ENCODE results near the gene TRAPPC14. TPM values are rescaled to one million over a fixed set of nuclear protein-coding genes. Genes with fewer than 3 reads are reported as not detected.
"Not testable (repeated sequence)": the region's sequence is repeated elsewhere in the genome, so short reads cannot be mapped to it uniquely, and the experiment has no call there.

Gene TRAPPC14
- total RNA-seq, 2 donors from 2014 or later = 46.2 to 52.7 TPM

DNA sequence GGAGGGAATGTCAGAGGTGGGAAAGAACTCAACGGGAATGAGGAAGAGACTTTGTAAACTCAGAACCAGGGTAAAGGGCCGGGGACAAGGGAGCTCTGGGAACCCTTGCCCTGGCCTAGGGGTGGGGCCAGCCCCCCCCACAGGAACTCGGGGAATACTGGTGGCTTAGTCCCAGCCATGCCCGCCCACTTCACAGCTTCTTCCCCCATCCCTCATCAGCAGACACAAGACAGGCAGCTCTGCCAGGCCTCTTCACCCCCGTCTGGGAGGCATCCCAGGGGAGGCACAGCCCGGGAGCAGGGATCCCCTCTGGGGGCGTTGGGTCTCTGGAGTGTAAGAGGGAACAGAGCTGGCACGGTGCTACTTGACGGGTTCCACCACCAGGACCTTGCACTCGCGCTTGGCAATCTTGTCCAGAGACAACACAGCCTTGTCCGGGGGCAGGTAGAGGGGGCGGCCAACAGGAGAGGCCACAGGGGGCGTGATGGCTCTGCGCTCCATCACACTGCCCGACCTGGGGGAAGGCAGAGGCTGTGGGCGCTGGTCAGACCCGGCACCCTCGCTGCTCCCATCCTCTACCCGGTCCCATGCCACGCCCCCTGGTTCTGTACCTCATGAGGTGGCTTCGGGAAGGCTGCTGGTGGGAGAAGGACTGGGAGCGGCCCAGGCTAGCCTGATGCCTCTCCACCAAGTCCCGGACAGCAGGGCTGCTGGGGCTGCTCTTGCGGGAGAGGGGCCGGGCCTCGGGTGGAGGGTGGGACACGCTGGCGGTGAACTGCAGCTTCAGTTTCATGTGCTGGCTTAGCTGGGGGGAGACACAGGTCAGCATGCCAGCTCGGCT, 3.7 kb downstream of the TRAPPC14 start:
- ATAC-seq = no peak
- Mint-ChIP-seq H3K27ac (no peak overlapping the region), H3K9me3 (no peaks in the 10 kb centered on the region), H3K4me1 (ENCODE audit: low read depth in 2 of 2) (peaks cover 23% of the 10 kb centered on the region in 2 donors), H3K27me3 (no peaks in the 10 kb centered on the region), H3K4me3 (no peak overlapping the region), H3K36me3 (peaks cover 16% of the 10 kb centered on the region)
- no peak for DNase-seq (ENCODE audit: low spot score)

DNA sequence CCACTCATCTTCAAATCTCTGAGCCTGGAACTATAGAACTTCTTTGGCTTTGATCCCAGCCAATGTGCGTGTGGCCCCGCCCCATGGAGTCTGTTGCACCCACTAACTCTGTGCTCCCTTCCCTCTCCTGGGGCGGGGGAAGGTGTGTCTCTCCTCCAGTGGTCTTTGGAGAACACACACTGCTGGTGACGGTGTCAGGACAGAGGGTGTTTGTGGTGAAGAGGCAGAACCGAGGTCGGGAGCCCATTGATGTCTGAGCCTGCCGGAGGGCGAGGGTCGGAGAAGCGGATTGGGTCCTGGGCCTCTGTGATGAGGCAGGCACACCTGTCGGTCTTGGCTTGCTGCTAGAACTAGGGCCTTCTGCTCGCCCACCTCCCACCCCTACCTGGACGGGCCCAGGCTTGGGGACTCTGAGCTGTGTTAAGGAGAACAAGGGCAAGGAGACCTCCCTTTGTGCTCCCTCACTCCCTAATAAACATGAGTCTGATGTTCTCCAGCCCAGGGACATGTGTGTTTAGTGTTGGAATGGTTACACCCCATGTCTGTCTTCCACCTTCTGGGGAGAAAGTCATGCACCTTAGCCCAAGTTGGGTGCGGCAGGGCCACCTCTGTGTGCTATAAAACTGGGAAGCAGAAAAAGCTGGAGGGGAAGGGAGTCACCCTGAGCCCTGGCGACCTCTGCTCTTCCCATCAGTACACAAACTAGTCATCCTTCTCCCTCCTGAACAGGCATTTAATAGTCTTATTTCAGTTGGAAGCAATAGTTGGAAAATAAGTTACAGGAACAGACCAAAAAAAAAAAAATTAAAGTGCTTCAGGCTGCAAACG, 4.6 kb downstream of the TRAPPC14 start:
- H3K27me3 Mint-ChIP-seq = no peaks in the 10 kb centered on the region
- no peaks in the 10 kb centered on the region for H3K9me3 Mint-ChIP-seq
- ATAC-seq (no peak), DNase-seq (ENCODE audit: low spot score) (no peak)
- H3K36me3 Mint-ChIP-seq = peaks cover 16% of the 10 kb centered on the region
- H3K4me3 Mint-ChIP-seq = no peak overlapping the region
- peak overlapping the region in 1 of 2 donors; percentile 41 for H3K27ac Mint-ChIP-seq
- H3K4me1 Mint-ChIP-seq (ENCODE audit: low read depth in 2 of 2) = peaks cover 23 to 24% of the 10 kb centered on the region in 2 donors

DNA sequence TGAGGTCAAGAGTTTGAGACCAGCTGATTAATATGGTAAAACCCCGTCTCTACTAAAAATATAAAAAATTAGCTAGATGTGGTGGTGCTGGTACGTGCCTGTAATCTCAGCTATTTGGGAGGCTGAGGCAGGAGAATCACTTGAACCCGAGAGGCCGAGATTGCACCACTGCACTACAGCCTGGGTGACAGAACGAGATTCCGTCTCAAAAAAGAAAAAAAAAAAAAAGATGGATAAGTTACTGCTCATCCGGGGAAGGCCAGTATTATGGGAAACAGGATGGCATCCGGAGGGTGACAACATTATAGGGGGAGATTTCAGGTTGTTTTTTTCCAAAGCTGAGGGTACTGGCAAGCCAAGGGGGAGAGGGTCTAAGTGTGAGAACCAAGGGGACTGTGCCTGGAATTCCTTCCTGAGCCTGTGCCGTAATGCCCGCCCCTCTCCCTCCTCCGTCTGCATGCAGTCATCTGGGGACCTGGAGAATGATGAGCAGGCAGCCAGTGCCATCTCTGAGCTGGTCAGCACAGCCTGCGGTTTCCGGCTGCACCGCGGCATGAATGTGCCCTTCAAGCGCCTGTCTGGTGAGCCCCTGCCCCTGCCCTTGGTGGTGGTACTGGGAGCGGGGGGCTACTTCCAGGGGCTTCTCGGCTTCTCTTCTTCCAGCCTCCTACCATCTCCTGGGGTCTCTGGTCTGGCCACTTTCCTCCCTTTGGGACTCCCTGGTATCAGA, 5.4 kb downstream of the TRAPPC14 start:
- no peaks in the 10 kb centered on the region for H3K27me3 Mint-ChIP-seq
- DNase-seq (ENCODE audit: low spot score) (no peak), ATAC-seq (no peak)
- peaks cover 30 to 32% of the 10 kb centered on the region in 2 donors for H3K4me1 Mint-ChIP-seq (ENCODE audit: low read depth in 2 of 2)
- H3K9me3 Mint-ChIP-seq = no peaks in the 10 kb centered on the region
- peak overlapping the region in 1 of 2 donors; percentile 54 for H3K27ac Mint-ChIP-seq
- no peak overlapping the region for H3K4me3 Mint-ChIP-seq
- peaks cover 16% of the 10 kb centered on the region for H3K36me3 Mint-ChIP-seq

DNA sequence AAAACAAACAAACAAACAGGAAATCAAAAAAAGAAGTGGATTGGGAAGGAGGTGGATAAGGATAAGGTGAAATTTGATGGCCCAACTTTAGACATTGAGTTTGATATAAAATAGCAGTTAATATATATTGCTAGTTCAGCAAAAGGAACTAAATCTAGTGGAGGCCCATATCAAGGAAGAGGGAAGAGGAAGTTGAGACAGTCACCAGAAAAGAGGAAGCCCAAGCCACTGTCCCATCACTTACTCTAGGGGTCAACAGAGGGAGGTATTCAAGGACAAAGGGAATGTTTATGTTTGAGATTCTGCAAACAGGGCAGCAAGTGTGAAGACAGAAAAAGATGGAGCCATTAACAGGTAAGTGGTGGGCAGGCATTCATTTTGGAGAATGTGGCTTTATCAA, 6.1 kb downstream of the TRAPPC14 start:
- DNase-seq (ENCODE audit: low spot score) (no peak), ATAC-seq (no peak)
- H3K4me3 Mint-ChIP-seq = no peak overlapping the region
- H3K27me3 Mint-ChIP-seq = no peaks in the 10 kb centered on the region
- no peaks in the 10 kb centered on the region for H3K9me3 Mint-ChIP-seq
- peaks cover 16% of the 10 kb centered on the region for H3K36me3 Mint-ChIP-seq
- peaks cover 27 to 28% of the 10 kb centered on the region in 2 donors for H3K4me1 Mint-ChIP-seq (ENCODE audit: low read depth in 2 of 2)
- peak overlapping the region; percentile 54 to 57 for H3K27ac Mint-ChIP-seq

DNA sequence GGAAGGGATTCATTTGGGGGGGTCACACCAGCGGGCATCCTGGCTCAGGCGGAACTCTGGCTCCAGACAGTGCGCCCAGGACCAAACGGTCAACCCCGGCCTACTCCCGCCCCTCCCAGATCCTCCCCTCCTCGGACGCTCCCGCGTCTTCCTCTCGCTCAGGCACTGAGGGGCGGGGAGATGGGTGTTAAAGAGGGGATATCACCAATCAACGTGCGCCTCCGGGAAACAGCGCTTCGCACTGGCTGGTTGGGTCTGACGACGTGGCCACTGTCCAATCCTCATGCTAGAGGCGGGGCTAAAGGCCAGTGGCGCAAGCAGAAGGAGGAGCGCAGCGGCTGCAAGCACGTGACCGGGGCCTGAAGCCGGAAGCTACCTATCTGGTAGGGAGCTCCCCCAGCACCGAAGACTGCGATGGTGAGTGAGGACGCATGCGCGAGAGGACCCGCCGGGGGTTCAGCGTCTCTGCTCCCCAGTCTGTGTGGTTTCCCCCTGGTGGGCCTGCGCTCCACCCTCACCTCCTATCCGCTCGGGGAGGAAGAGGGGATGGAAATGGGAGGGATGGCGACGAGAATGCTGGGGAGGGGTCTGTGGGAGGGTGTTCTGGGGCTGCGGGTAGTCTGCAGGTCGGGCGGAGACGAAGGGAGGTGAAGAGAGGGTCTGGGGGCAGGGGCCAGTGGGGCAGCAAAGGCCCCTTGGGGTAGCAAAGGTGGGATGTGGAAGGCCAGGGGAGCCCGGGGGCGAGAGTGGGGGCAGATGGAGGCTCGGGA, 9.8 kb downstream of the TRAPPC14 start, which contains the start of gene LAMTOR4:
LAMTOR4 (plus strand) TSS at position 360 of the 770 bp plus-strand sequence; CDS start at position 415, 55 bp downstream.
- H3K4me3 Mint-ChIP-seq = peak within 1 kb of the TSS; percentile 96
- H3K9me3 Mint-ChIP-seq = no peaks in the 10 kb centered on the region
- H3K36me3 Mint-ChIP-seq = peaks cover 16% of the 10 kb centered on the region
- H3K4me1 Mint-ChIP-seq (ENCODE audit: low read depth in 2 of 2) = peaks cover 24 to 25% of the 10 kb centered on the region in 2 donors
- ATAC-seq = peak; percentile 100
- peak; percentile 99 for DNase-seq (ENCODE audit: low spot score)
- no peaks in the 10 kb centered on the region for H3K27me3 Mint-ChIP-seq
- H3K27ac Mint-ChIP-seq = peak within 1 kb of the TSS; percentile 90 to 97

DNA sequence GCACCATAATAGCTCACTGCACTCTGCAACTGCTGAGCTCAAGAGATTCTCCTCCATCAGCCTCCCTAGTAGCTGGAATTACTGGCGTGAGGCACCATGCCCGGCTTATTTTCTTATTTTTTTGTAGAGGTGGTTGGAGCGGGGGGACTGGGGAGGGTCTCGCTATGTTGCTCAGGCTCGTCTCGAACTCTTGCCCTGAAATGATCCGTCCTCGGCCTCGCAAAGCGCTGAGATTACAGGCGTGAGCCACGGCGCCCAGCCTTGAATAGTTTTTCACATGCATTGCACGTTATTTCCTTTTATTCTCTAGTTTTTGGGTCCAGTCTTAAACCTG, 10.3 kb downstream of the TRAPPC14 start:
- H3K9me3 Mint-ChIP-seq = no peaks in the 10 kb centered on the region
- ATAC-seq = no peak
- peaks cover 16% of the 10 kb centered on the region for H3K36me3 Mint-ChIP-seq
- H3K4me1 Mint-ChIP-seq (ENCODE audit: low read depth in 2 of 2) = peaks cover 21 to 25% of the 10 kb centered on the region in 2 donors
- H3K27ac Mint-ChIP-seq = peak overlapping the region; percentile 90 to 97
- DNase-seq (ENCODE audit: low spot score) = no peak
- H3K4me3 Mint-ChIP-seq = peak overlapping the region; percentile 96
- no peaks in the 10 kb centered on the region for H3K27me3 Mint-ChIP-seq

DNA sequence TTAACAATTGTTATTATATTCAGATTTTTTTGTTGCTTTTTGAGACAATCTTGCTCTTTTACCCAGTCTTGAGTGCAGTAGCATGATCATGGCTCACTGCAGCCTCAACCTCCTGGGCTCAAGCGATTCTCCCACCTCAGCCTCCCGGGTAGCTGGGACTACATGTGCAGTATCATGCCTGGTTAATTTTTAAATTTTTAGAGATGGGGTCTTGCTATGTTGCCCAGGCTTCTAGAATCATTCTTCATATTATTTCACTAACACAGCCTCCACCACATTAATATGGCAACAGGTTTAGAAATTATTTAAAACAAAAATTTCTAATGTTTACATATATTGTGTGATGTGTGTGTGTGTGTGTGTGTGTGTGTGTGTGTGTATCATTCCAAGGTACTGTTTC, 11.2 kb downstream of the TRAPPC14 start:
- H3K27ac Mint-ChIP-seq = no peak overlapping the region
- no peaks in the 10 kb centered on the region for H3K9me3 Mint-ChIP-seq
- ATAC-seq (no peak), DNase-seq (ENCODE audit: low spot score) (no peak)
- no peaks in the 10 kb centered on the region for H3K27me3 Mint-ChIP-seq
- peaks cover 11% of the 10 kb centered on the region for H3K36me3 Mint-ChIP-seq
- no peak overlapping the region for H3K4me3 Mint-ChIP-seq
- peaks cover 17 to 20% of the 10 kb centered on the region in 2 donors for H3K4me1 Mint-ChIP-seq (ENCODE audit: low read depth in 2 of 2)

DNA sequence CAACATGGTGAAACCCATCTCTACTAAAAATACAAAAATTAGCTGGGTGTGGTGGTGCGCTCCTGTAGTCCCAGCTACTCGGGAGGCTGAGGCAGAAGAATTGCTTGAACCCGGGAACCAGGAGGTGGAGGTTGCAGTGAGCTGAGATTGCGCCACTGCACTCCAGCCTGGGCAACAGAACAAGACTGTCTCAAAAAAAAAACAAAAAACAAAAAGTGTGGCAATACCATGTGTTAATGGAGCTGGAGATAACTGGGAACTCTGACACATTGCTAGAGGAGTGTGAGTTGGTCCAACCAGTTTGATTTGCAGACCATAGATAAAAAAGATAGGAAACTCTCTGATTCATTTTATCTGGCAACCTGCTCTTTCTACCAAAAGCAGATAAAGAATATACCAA, 12.2 kb downstream of the TRAPPC14 start:
- peaks cover 20 to 22% of the 10 kb centered on the region in 2 donors for H3K4me1 Mint-ChIP-seq (ENCODE audit: low read depth in 2 of 2)
- not testable (repeated sequence) for H3K9me3 Mint-ChIP-seq; H3K27me3 Mint-ChIP-seq; H3K36me3 Mint-ChIP-seq; DNase-seq (ENCODE audit: low spot score); ATAC-seq; H3K4me3 Mint-ChIP-seq; H3K27ac Mint-ChIP-seq

DNA sequence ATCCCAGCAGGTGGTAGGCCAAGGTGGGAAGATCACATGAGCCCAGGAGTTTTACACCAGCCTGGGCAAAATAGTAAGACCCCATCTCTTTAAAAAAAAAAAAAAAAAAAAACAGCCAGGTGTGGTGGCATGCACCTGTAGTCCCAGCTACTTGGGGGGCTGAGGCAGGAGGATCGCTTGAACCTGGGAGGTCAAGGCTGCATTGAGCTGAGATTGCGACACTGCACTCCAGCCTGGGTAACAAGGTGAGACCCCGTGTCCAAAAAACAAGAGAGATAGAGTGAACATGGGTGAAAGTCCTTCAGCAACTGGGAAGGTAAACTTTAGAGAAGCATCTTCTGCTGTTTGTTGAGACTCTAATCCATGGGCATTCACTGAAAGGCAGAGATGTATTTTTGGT, 16.1 kb downstream of the TRAPPC14 start:
- ATAC-seq (no peak), DNase-seq (ENCODE audit: low spot score) (no peak)
- H3K27ac Mint-ChIP-seq = no peak overlapping the region
- H3K36me3 Mint-ChIP-seq = no peaks in the 10 kb centered on the region
- no peak overlapping the region for H3K4me3 Mint-ChIP-seq
- peaks cover 9 to 13% of the 10 kb centered on the region in 2 donors for H3K4me1 Mint-ChIP-seq (ENCODE audit: low read depth in 2 of 2)
- peaks cover 0 to 3% of the 10 kb centered on the region in 2 donors for H3K27me3 Mint-ChIP-seq
- H3K9me3 Mint-ChIP-seq = no peaks in the 10 kb centered on the region

DNA sequence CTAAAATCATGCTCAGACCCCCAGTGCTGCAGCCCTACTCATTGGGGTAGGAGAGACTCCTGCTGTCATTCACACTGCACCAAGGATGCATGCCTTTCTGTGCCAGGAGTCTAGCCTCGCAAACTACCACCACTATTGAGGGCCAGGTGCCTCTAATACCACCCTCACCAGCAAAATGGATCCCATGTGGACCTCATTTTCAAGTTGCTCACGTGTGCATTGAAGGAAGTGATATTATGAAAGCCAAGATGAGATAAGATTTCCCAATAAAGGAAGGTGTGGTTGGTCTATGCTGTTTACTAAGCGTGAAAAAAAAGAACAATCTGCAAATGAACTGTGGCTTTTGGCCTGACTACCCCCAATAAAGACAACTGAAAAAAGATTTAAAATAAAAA, 17.0 kb downstream of the TRAPPC14 start:
- ATAC-seq = peak; percentile 57 to 79
- no peak for DNase-seq (ENCODE audit: low spot score)
- peaks cover 0 to 3% of the 10 kb centered on the region in 2 donors for H3K27me3 Mint-ChIP-seq
- peak overlapping the region; percentile 34 to 61 for H3K27ac Mint-ChIP-seq
- no peaks in the 10 kb centered on the region for H3K36me3 Mint-ChIP-seq
- H3K4me1 Mint-ChIP-seq (ENCODE audit: low read depth in 2 of 2) = peaks cover 9 to 13% of the 10 kb centered on the region in 2 donors
- peak overlapping the region; percentile 26 for H3K4me3 Mint-ChIP-seq
- no peaks in the 10 kb centered on the region for H3K9me3 Mint-ChIP-seq

DNA sequence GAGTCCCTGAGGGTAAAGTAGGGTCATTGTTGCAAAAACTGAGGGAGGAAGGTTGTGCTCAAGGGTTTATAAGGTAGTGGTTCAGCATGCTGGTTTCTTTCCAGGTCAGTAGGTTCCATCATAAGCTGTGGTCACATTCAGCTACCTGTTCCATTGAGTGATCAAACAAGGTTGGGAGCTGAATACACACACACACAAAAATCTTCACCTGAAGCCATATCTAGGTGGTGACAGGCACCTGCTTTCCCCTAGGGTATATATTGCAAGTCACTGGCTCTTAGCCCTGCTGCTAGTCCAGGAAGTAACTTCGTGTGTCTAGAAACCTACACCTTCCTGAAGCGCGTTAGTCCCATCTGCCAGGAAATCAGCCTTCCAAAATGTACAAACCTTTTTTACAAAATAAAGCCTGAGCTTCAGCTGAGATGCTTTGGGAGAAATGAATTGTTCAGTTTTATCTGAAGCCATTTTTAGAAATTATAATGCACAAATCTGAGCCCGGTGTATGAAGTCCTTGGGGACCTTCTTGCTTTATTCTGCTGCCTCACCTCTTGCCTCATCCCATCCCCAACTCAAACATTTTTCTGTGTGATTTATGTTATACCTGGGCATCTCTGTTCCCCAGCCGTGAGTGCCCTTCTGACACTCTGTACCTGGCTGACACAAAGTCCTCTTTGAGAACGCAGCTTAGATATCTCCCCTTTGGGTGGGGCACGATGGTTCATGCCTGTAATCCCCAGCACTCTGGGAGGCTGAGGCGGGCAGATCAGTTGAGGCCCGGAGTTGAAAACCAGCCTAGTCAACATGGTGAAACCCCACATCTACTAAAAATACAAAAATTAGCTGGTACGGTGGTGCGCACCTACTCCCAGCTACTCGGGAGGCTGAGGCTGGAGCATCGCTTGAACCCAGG, 20.4 kb downstream of the TRAPPC14 start:
- Mint-ChIP-seq H3K27me3 (peaks cover 0 to 6% of the 10 kb centered on the region in 2 donors), H3K4me3 (no peak overlapping the region), H3K9me3 (no peaks in the 10 kb centered on the region), H3K27ac (no peak overlapping the region), H3K36me3 (no peaks in the 10 kb centered on the region), H3K4me1 (ENCODE audit: low read depth in 2 of 2) (peaks cover 9 to 13% of the 10 kb centered on the region in 2 donors)
- ATAC-seq (no peak), DNase-seq (ENCODE audit: low spot score) (no peak)

DNA sequence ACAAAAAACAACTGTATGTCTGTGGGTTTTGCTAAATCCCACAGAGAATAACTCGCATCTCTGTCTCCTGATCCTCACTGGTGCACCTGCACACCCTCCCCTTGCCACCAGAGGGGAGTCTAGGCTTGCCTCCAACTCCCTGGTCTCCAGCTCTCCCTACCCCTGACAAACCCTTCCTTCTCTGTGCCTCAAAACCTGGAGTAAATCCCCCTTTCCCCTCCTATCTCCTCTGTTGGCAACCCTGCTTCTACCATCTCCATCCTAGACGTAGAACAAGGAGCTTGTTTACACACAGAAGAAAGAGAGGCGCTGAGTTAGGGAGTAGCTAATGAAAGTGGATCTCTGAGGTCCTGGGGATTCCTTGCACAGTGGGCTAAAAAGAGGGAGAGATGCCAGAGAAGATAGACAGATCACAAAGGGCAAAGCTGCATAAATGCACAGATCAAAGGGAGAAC, 25.8 kb downstream of the TRAPPC14 start:
- ATAC-seq (peak; percentile 78 to 84), DNase-seq (ENCODE audit: low spot score) (no peak)
- no peaks in the 10 kb centered on the region for H3K36me3 Mint-ChIP-seq
- H3K4me1 Mint-ChIP-seq (ENCODE audit: low read depth in 2 of 2) = peaks cover 12 to 15% of the 10 kb centered on the region in 2 donors
- H3K4me3 Mint-ChIP-seq = no peak overlapping the region
- peak overlapping the region in 1 of 2 donors; percentile 39 for H3K27ac Mint-ChIP-seq
- H3K9me3 Mint-ChIP-seq = no peaks in the 10 kb centered on the region
- peaks cover 0 to 3% of the 10 kb centered on the region in 2 donors for H3K27me3 Mint-ChIP-seq

Data from natural killer cell treated with Interleukin-12 subunit alpha and Interleukin-12 subunit beta and Interleukin-15 and Interleukin-18, amount 100 ng/mL, for 72 hours (primary cell).